Osteocyte (in vitro differentiated cells): ENCODE data around the gene NCOA6. TPM values are rescaled to one million over a fixed set of nuclear protein-coding genes. Genes with fewer than 3 reads are reported as not detected.

Experiments used
- DNase-seq: peaks from one replicate; pipeline ENCODE4 v3.0.0; 2021; ENCODE audit warnings: mixed read lengths; ENCODE audit not compliant: unreplicated experiment; ENCODE audit errors: extremely low spot score
- H3K27ac Mint-ChIP-seq: one replicate; pipeline ENCODE4 v1.8.0; 2021; ENCODE audit warnings: mild to moderate bottlenecking, mixed read lengths; ENCODE audit not compliant: unreplicated experiment
- H3K27me3 Mint-ChIP-seq: one replicate; pipeline ENCODE4 v1.8.0; 2021; ENCODE audit warnings: mixed read lengths; ENCODE audit not compliant: unreplicated experiment
- H3K36me3 Mint-ChIP-seq: one replicate; pipeline ENCODE4 v1.8.0; 2021; ENCODE audit warnings: mixed read lengths; ENCODE audit not compliant: unreplicated experiment
- H3K4me1 Mint-ChIP-seq: one replicate; pipeline ENCODE4 v1.8.0; 2021; ENCODE audit warnings: mixed read lengths; ENCODE audit not compliant: unreplicated experiment
- H3K4me3 Mint-ChIP-seq: one replicate; pipeline ENCODE4 v1.8.0; 2021; ENCODE audit warnings: mild to moderate bottlenecking, moderate library complexity, mixed read lengths; ENCODE audit not compliant: unreplicated experiment
- H3K9me3 Mint-ChIP-seq: one replicate; pipeline ENCODE4 v1.8.0; 2021; ENCODE audit warnings: mixed read lengths; ENCODE audit not compliant: unreplicated experiment
- CTCF ChIP-seq: fragments of 200-600 bp; sonication (generic); IDR thresholded peaks from 2 replicates; pipeline ENCODE4 v1.5.0; 2021; ENCODE audit warnings: antibody characterized with exemption, mild to moderate bottlenecking, moderate library complexity
- total RNA-seq: library from RNA; stranded (reverse); gene quantifications from 2 replicates; pipeline ENCODE4 v1.2.1, GENCODE V29; 2021

Gene NCOA6
- total RNA-seq, 1 donor from 2014 or later = 33.4 TPM

- H3K4me1 Mint-ChIP-seq = no peaks in the 10 kb centered on the region
- no peaks in the 10 kb centered on the region for H3K9me3 Mint-ChIP-seq
- H3K36me3 Mint-ChIP-seq = peaks cover 23% of the 10 kb centered on the region
- H3K4me3 Mint-ChIP-seq = no peak overlapping the region
- no peak for DNase-seq
- H3K27ac Mint-ChIP-seq = no peak overlapping the region
- no peaks in the 10 kb centered on the region for H3K27me3 Mint-ChIP-seq
- no peak for TF ChIP-seq CTCF
Observed at GRCh38 chr20:34774886-34775285, 50.6 kb downstream of the NCOA6 start.

GRCh38 chr20:34774449-34774848 lies 51.0 kb downstream of the NCOA6 start:
- Mint-ChIP-seq H3K27me3 (no peaks in the 10 kb centered on the region), H3K36me3 (peaks cover 23% of the 10 kb centered on the region), H3K4me3 (no peak overlapping the region), H3K4me1 (no peaks in the 10 kb centered on the region), H3K27ac (no peak overlapping the region), H3K9me3 (no peaks in the 10 kb centered on the region)
- DNase-seq = no peak
- TF ChIP-seq CTCF = no peak

- Mint-ChIP-seq H3K27me3 (no peaks in the 10 kb centered on the region), H3K9me3 (no peaks in the 10 kb centered on the region), H3K4me3 (no peak overlapping the region), H3K36me3 (peaks cover 23% of the 10 kb centered on the region), H3K4me1 (no peaks in the 10 kb centered on the region), H3K27ac (no peak overlapping the region)
- no peak for DNase-seq
- no peak for TF ChIP-seq CTCF
Observed at GRCh38 chr20:34773726-34774125, 51.7 kb downstream of the NCOA6 start.

GRCh38 chr20:34772437-34772836 lies 53.0 kb downstream of the NCOA6 start:
- H3K36me3 Mint-ChIP-seq = peaks cover 24% of the 10 kb centered on the region
- H3K9me3 Mint-ChIP-seq = no peaks in the 10 kb centered on the region
- DNase-seq = no peak
- no peak overlapping the region for H3K27ac Mint-ChIP-seq
- TF ChIP-seq CTCF = no peak
- H3K27me3 Mint-ChIP-seq = no peaks in the 10 kb centered on the region
- H3K4me1 Mint-ChIP-seq = peaks cover 5% of the 10 kb centered on the region
- H3K4me3 Mint-ChIP-seq = no peak overlapping the region

- Mint-ChIP-seq H3K27me3 (no peaks in the 10 kb centered on the region), H3K36me3 (peaks cover 28% of the 10 kb centered on the region), H3K4me3 (no peak overlapping the region), H3K4me1 (peaks cover 5% of the 10 kb centered on the region), H3K9me3 (no peaks in the 10 kb centered on the region), H3K27ac (no peak overlapping the region)
- TF ChIP-seq CTCF = no peak
- DNase-seq = no peak
Observed at GRCh38 chr20:34771680-34772081, 53.8 kb downstream of the NCOA6 start.
